Measurements from ENCODE around the gene KPNA2.
"Not testable (repeated sequence)": the region's sequence is repeated elsewhere in the genome, so short reads cannot be mapped to it uniquely, and the experiment has no call there.

Gene KPNA2

GRCh38 chr17:67998466-67998865 lies 37.1 kb upstream of the KPNA2 start:
- Histone ChIP-seq H4K20me1 (peaks cover 0 to 15% (median 0%) of the 10 kb centered on the region in 11 experiments; a peak in 7 of 22 replicates), H3K27me3 (peaks cover 44 to 57% (median 52%) of the 10 kb centered on the region in 11 experiments), H3K27ac (no peak overlapping the region), H3K36me3 (no peaks in the 10 kb centered on the region), H3K4me2 (no peak overlapping the region), H3K9ac (no peak overlapping the region), H3K4me3 (no peak overlapping the region), H3K9me3 (replicated peaks in 1 of 11) (0 out of 22 replicates have a peak, but pooled peaks cover 0 to 8% (median 0%) of the 10 kb centered on the region in 11 experiments), H3K4me1 (peaks cover 13 to 21% (median 18%) of the 10 kb centered on the region in 10 experiments; a peak in 18 of 20 replicates)
- no peak for TF ChIP-seq Cebpa-rat (IDR thresholded peaks at IDR 0.05)

GRCh38 chr17:67999291-67999911 lies 36.1 kb upstream of the KPNA2 start:
- Histone ChIP-seq H3K4me1 (peaks cover 13 to 16% (median 15%) of the 10 kb centered on the region in 10 experiments; a peak in 17 of 20 replicates), H3K27ac (no peak overlapping the region), H3K9ac (no peak overlapping the region), H3K4me3 (no peak overlapping the region), H3K9me3 (replicated peaks in 1 of 11) (0 out of 22 replicates have a peak, but pooled peaks cover 0 to 8% (median 0%) of the 10 kb centered on the region in 11 experiments), H3K4me2 (no peak overlapping the region), H3K27me3 (peaks cover 40 to 48% (median 44%) of the 10 kb centered on the region in 11 experiments), H4K20me1 (peaks cover 0 to 15% (median 0%) of the 10 kb centered on the region in 11 experiments; a peak in 7 of 22 replicates), H3K36me3 (no peaks in the 10 kb centered on the region)
- no peak for TF ChIP-seq Cebpa-rat (IDR thresholded peaks at IDR 0.05)

GRCh38 chr17:68004201-68004600 lies 31.3 kb upstream of the KPNA2 start:
- peaks cover 0 to under 1% (median 0%) of the 10 kb centered on the region in 11 experiments; a peak in 1 of 22 replicates for H3K27me3 ChIP-seq
- no peak overlapping the region for H3K27ac ChIP-seq

GRCh38 chr17:68006797-68007196 lies 28.7 kb upstream of the KPNA2 start:
- Histone ChIP-seq H3K36me3 (no peaks in the 10 kb centered on the region), H3K9me3 (replicated peaks in 1 of 11) (0 out of 22 replicates have a peak, but pooled peaks cover 0 to 8% (median 0%) of the 10 kb centered on the region in 11 experiments), H3K27ac (no peak overlapping the region)

More at GRCh38 chr17:68004201-68004600, 31.3 kb upstream of the KPNA2 start:
- no peaks in the 10 kb centered on the region for H4K20me1 ChIP-seq
- no peak overlapping the region for H3K4me2 ChIP-seq
- peaks cover 0 to 5% (median 0%) of the 10 kb centered on the region in 10 experiments; a peak in 4 of 20 replicates for H3K4me1 ChIP-seq
- no peak overlapping the region for H3K9ac ChIP-seq
- no peak overlapping the region for H3K4me3 ChIP-seq
- no peak for TF ChIP-seq Cebpa-rat (IDR thresholded peaks at IDR 0.05)
- H3K36me3 ChIP-seq, result no peaks in the 10 kb centered on the region
- 0 out of 22 replicates have a peak, but pooled peaks cover 0 to 8% (median 0%) of the 10 kb centered on the region in 11 experiments for H3K9me3 ChIP-seq (replicated peaks in 1 of 11)

GRCh38 chr17:68011199-68011665 lies 24.3 kb upstream of the KPNA2 start:
- peak overlapping the region in 2 of 11 experiments; percentile 42; a peak in 1 of 22 replicates for H3K9ac ChIP-seq
- H3K27me3 ChIP-seq, result no peaks in the 10 kb centered on the region
- H4K20me1 ChIP-seq, result no peaks in the 10 kb centered on the region
- peaks cover 0 to 7% (median 2%) of the 10 kb centered on the region in 10 experiments; a peak in 9 of 20 replicates for H3K4me1 ChIP-seq
- H3K27ac ChIP-seq, result no peak overlapping the region
- TF ChIP-seq Cebpa-rat (IDR thresholded peaks at IDR 0.05), result no peak
- H3K9me3 ChIP-seq (replicated peaks in 1 of 11), result no peaks in the 10 kb centered on the region
- H3K4me2 ChIP-seq, result peak overlapping the region in 9 of 11 experiments; percentile 14 to 87 (median 33); a peak in 15 of 22 replicates
- H3K36me3 ChIP-seq, result no peaks in the 10 kb centered on the region
- peak overlapping the region; percentile 11 to 59 (median 36); a peak in 12 of 20 replicates for H3K4me3 ChIP-seq

More at GRCh38 chr17:68006797-68007196, 28.7 kb upstream of the KPNA2 start:
- Histone ChIP-seq H3K27me3 (no peaks in the 10 kb centered on the region), H3K9ac (no peak overlapping the region), H3K4me1 (peaks cover 0 to 7% (median 0%) of the 10 kb centered on the region in 10 experiments; a peak in 4 of 20 replicates), H3K4me3 (no peak overlapping the region), H3K4me2 (no peak overlapping the region), H4K20me1 (no peaks in the 10 kb centered on the region)
- TF ChIP-seq Cebpa-rat (IDR thresholded peaks at IDR 0.05), result no peak

GRCh38 chr17:68013385-68013784 lies 22.1 kb upstream of the KPNA2 start:
- no peaks in the 10 kb centered on the region for H3K27me3 ChIP-seq
- no peak overlapping the region for H3K27ac ChIP-seq
- no peaks in the 10 kb centered on the region for H3K36me3 ChIP-seq
- H4K20me1 ChIP-seq, result no peaks in the 10 kb centered on the region
- peak overlapping the region in 2 of 11 experiments; percentile 5 to 17; a peak in 1 of 22 replicates for H3K4me2 ChIP-seq
- H3K9me3 ChIP-seq (replicated peaks in 1 of 11), result no peaks in the 10 kb centered on the region
- TF ChIP-seq Cebpa-rat (IDR thresholded peaks at IDR 0.05), result no peak
- H3K4me3 ChIP-seq, result no peak overlapping the region
- H3K9ac ChIP-seq, result no peak overlapping the region
- H3K4me1 ChIP-seq, result peaks cover 0 to 7% (median 2%) of the 10 kb centered on the region in 10 experiments; a peak in 9 of 20 replicates

GRCh38 chr17:68015081-68015723 lies 20.3 kb upstream of the KPNA2 start:
- H4K20me1 ChIP-seq, result no peaks in the 10 kb centered on the region
- H3K36me3 ChIP-seq, result no peaks in the 10 kb centered on the region
- H3K4me2 ChIP-seq, result no peak overlapping the region
- TF ChIP-seq Cebpa-rat (IDR thresholded peaks at IDR 0.05), result no peak
- no peaks in the 10 kb centered on the region for H3K9me3 ChIP-seq (replicated peaks in 1 of 11)
- no peaks in the 10 kb centered on the region for H3K27me3 ChIP-seq
- peaks cover under 1 to 14% (median 6%) of the 10 kb centered on the region in 10 experiments; a peak in 12 of 20 replicates for H3K4me1 ChIP-seq
- H3K27ac ChIP-seq, result no peak overlapping the region
- no peak overlapping the region for H3K4me3 ChIP-seq
- H3K9ac ChIP-seq, result no peak overlapping the region

GRCh38 chr17:68016838-68017237 lies 18.7 kb upstream of the KPNA2 start:
- peaks cover 4 to 23% (median 12%) of the 10 kb centered on the region in 10 experiments; a peak in 15 of 20 replicates for H3K4me1 ChIP-seq
- TF ChIP-seq Cebpa-rat (IDR thresholded peaks at IDR 0.05), result no peak

GRCh38 chr17:68018493-68018892 lies 17.0 kb upstream of the KPNA2 start:
- not testable (repeated sequence) for H3K9ac ChIP-seq, H4K20me1 ChIP-seq

More at GRCh38 chr17:68016838-68017237, 18.7 kb upstream of the KPNA2 start:
- Histone ChIP-seq H3K9ac (no peak overlapping the region), H3K27me3 (no peaks in the 10 kb centered on the region), H3K36me3 (no peaks in the 10 kb centered on the region), H3K9me3 (replicated peaks in 1 of 11) (no peaks in the 10 kb centered on the region), H3K27ac (no peak overlapping the region), H3K4me3 (no peak overlapping the region), H4K20me1 (no peaks in the 10 kb centered on the region), H3K4me2 (no peak overlapping the region)

More at GRCh38 chr17:68018493-68018892, 17.0 kb upstream of the KPNA2 start:
- H3K4me1 ChIP-seq, result peaks cover 4 to 19% (median 12%) of the 10 kb centered on the region in 10 experiments; a peak in 15 of 20 replicates
- not testable (repeated sequence) for H3K4me2 ChIP-seq; H3K27me3 ChIP-seq; H3K4me3 ChIP-seq; H3K36me3 ChIP-seq; H3K9me3 ChIP-seq (replicated peaks in 1 of 11); H3K27ac ChIP-seq
